H9 (cell line): Measurements from ENCODE around the gene IL20. TPM values are rescaled to one million over a fixed set of nuclear protein-coding genes. Genes with fewer than 3 reads are reported as not detected.

Experiments
- DNase-seq: peaks from one replicate; pipeline ENCODE4 v3.0.0-alpha.2; 2017
- H2AFZ ChIP-seq: one replicate; pipeline ENCODE4 v1.6.1; 2013; ENCODE audit warnings: mild to moderate bottlenecking, low read length, control low read depth, moderate library complexity
- H2AK5ac ChIP-seq: 2 replicates; pipeline ENCODE4 v1.6.1; 2013; ENCODE audit warnings: low read length, control low read depth, mixed read lengths; ENCODE audit not compliant: insufficient read length
- H2BK120ac ChIP-seq: one replicate; pipeline ENCODE4 v1.6.1; 2013; ENCODE audit warnings: low read depth, mild to moderate bottlenecking, low read length, control low read depth, inconsistent platforms; ENCODE audit not compliant: poor library complexity, severe bottlenecking
- H2BK12ac ChIP-seq: 2 replicates; pipeline ENCODE4 v1.6.1; 2013; ENCODE audit warnings: low read length, control low read depth, mixed read lengths, low read depth; ENCODE audit not compliant: insufficient read length
- H2BK15ac ChIP-seq: 2 replicates; pipeline ENCODE4 v1.6.1; 2013; ENCODE audit warnings: low read depth, low read length, control low read depth
- H2BK20ac ChIP-seq: one replicate; pipeline ENCODE4 v1.6.1; 2013; ENCODE audit warnings: low read depth, mild to moderate bottlenecking, low read length, control low read depth, inconsistent platforms; ENCODE audit not compliant: poor library complexity, severe bottlenecking
- H2BK5ac ChIP-seq: 2 replicates; pipeline ENCODE4 v1.6.1; 2013; ENCODE audit warnings: low read length, control low read depth, mixed read lengths; ENCODE audit not compliant: insufficient read length
- H3K14ac ChIP-seq: 2 replicates; pipeline ENCODE4 v1.6.1; 2013; ENCODE audit warnings: low read length, control low read depth; ENCODE audit not compliant: insufficient read depth
- H3K18ac ChIP-seq: 2 replicates; pipeline ENCODE4 v1.6.1; 2013; ENCODE audit warnings: low read depth, mild to moderate bottlenecking, mixed read lengths, low read length, control low read depth; ENCODE audit not compliant: insufficient read length
- H3K23ac ChIP-seq: 2 replicates; pipeline ENCODE4 v1.6.1; 2013; ENCODE audit warnings: low read length, control low read depth, mixed read lengths, low read depth; ENCODE audit not compliant: insufficient read length
- H3K23me2 ChIP-seq: 2 replicates; pipeline ENCODE4 v1.6.1; 2013; ENCODE audit warnings: low read depth, mild to moderate bottlenecking, mixed read lengths, low read length, control low read depth; ENCODE audit not compliant: insufficient read length, poor library complexity, severe bottlenecking
- H3K27ac ChIP-seq: 2 replicates; pipeline ENCODE4 v1.5.1; 2013; ENCODE audit warnings: low read length, control low read depth, mixed read lengths, low read depth; ENCODE audit not compliant: insufficient read length
- H3K27me3 ChIP-seq: 2 replicates; pipeline ENCODE4 v1.6.1; 2013; ENCODE audit warnings: low read length, control low read depth, inconsistent platforms; ENCODE audit not compliant: insufficient read depth
- H3K4ac ChIP-seq: 2 replicates; pipeline ENCODE4 v1.6.1; 2013; ENCODE audit warnings: low read depth, mild to moderate bottlenecking, control low read depth, inconsistent platforms, low read length, moderate library complexity
- H3K4me1 ChIP-seq: 2 replicates; pipeline ENCODE4 v1.6.1; 2013; ENCODE audit warnings: low read length, control low read depth, inconsistent platforms; ENCODE audit not compliant: insufficient read depth
- H3K4me2 ChIP-seq: 2 replicates; pipeline ENCODE4 v1.6.1; 2013; ENCODE audit warnings: low read length, control low read depth, mixed read lengths; ENCODE audit not compliant: insufficient read length, insufficient read depth
- H3K56ac ChIP-seq: 2 replicates; pipeline ENCODE4 v1.6.1; 2013; ENCODE audit warnings: low read depth, mild to moderate bottlenecking, mixed read lengths, low read length, control low read depth; ENCODE audit not compliant: insufficient read length
- H3K79me1 ChIP-seq: 2 replicates; pipeline ENCODE4 v1.6.1; 2013; ENCODE audit warnings: low read depth, mild to moderate bottlenecking, moderate library complexity, low read length, control low read depth, inconsistent platforms; ENCODE audit not compliant: insufficient read depth, poor library complexity, severe bottlenecking
- H3K79me2 ChIP-seq: 2 replicates; pipeline ENCODE4 v1.6.1; 2013; ENCODE audit warnings: low read length, control low read depth, inconsistent platforms; ENCODE audit not compliant: insufficient read depth
- H3K9ac ChIP-seq: 2 replicates; pipeline ENCODE4 v1.6.1; 2013; ENCODE audit warnings: low read length, control low read depth, mixed read lengths; ENCODE audit not compliant: insufficient read length; ENCODE audit errors: extremely low read depth
- H3K9me3 ChIP-seq: one replicate; pipeline ENCODE4 v1.6.1; 2013; ENCODE audit warnings: low read depth, low read length, inconsistent platforms; ENCODE audit not compliant: control insufficient read depth
- H3T11ph ChIP-seq: one replicate; pipeline ENCODE4 v1.6.1; 2013; ENCODE audit warnings: mild to moderate bottlenecking, low read length, control low read depth, inconsistent platforms
- H4K20me1 ChIP-seq: one replicate; pipeline ENCODE4 v1.6.1; 2013; ENCODE audit not compliant: control insufficient read depth, insufficient read length, insufficient read depth
- H4K5ac ChIP-seq: 2 replicates; pipeline ENCODE4 v1.6.1; 2013; ENCODE audit warnings: low read depth, mild to moderate bottlenecking, mixed read lengths, low read length, control low read depth; ENCODE audit not compliant: insufficient read length
- H4K8ac ChIP-seq: replicated peaks from 2 replicates; pipeline ENCODE4 v1.6.1; 2013; ENCODE audit warnings: low read length, control low read depth, mixed read lengths, low read depth; ENCODE audit not compliant: insufficient read length
- H4K91ac ChIP-seq: 2 replicates; pipeline ENCODE4 v1.6.1; 2013; ENCODE audit warnings: low read depth, mild to moderate bottlenecking, moderate library complexity, mixed read lengths, low read length, control low read depth; ENCODE audit not compliant: insufficient read length
- H3K27ac Mint-ChIP-seq, 3 experiments: 2 replicates in 2 of 3; 3 replicates in 1 of 3; pipeline ENCODE4 v1.8.0; 2020 to 2021; ENCODE audit warnings: mixed read lengths in 3 of 3, mild to moderate bottlenecking in 1 of 3, moderate library complexity in 1 of 3
- H3K27me3 Mint-ChIP-seq: 2 replicates; pipeline ENCODE4 v1.8.0; 2021; ENCODE audit warnings: low read depth, mild to moderate bottlenecking, moderate library complexity, mixed read lengths
- H3K36me3 Mint-ChIP-seq, 3 experiments: 2 replicates in 2 of 3; 3 replicates in 1 of 3; pipeline ENCODE4 v1.8.0; 2020 to 2021; ENCODE audit warnings: low read depth in 3 of 3, mixed read lengths in 3 of 3; ENCODE audit not compliant: insufficient read depth in 1 of 3
- H3K4me1 Mint-ChIP-seq, 2 experiments: 2 replicates each; pipeline ENCODE4 v1.8.0; 2020; ENCODE audit warnings: mixed read lengths in 2 of 2
- H3K4me3 Mint-ChIP-seq, 2 experiments: 2 replicates in 1 of 2; 3 replicates in 1 of 2; pipeline ENCODE4 v1.8.0; 2020 to 2021; ENCODE audit warnings: mild to moderate bottlenecking in 2 of 2, mixed read lengths in 2 of 2, moderate library complexity in 1 of 2
- H3K9me3 Mint-ChIP-seq, 2 experiments: 2 replicates in 1 of 2; 3 replicates in 1 of 2; pipeline ENCODE4 v1.8.0; 2020; ENCODE audit warnings: mild to moderate bottlenecking in 2 of 2, mixed read lengths in 2 of 2, moderate library complexity in 1 of 2
- CTCF ChIP-seq: fragments of 200-600 bp; sonication (generic); conservative IDR thresholded peaks from 3 replicates; pipeline ENCODE4 v1.8.0; 2021; ENCODE audit warnings: antibody characterized with exemption, mild to moderate bottlenecking
- WGBS: extraction: QIAGEN DNeasy Blood & Tissue Kit; methylation state at CpG from one replicate; pipeline ENCODE4 v1.1.7; 2013; ENCODE audit warnings: missing lambda C conversion rate, low lambda C conversion rate, mixed read lengths; ENCODE audit not compliant: insufficient read length; ENCODE audit errors: extremely low coverage; 5-methylcytosine and 5-hydroxymethylcytosine counted together
- total RNA-seq: library from RNA; stranded (reverse); gene quantifications from 2 replicates; pipeline ENCODE4 v1.2.1, GENCODE V29; 2021

IL20 gene
- total RNA-seq, 1 experiment from 2014 or later, result not detected

GRCh38 chr1:206823727-206824126 is 41.7 kb upstream of the IL20 start:
- WGBS, result no CpG with 5 or more reads among the region's 5 CpGs
- TF ChIP-seq CTCF, result no peak
- H3K4ac ChIP-seq, result no peak overlapping the region
- H3K14ac ChIP-seq, result no peak overlapping the region
- no peak overlapping the region for H3K9ac ChIP-seq
- 0 out of 7 replicates have a peak, but pooled peaks cover 0 to 2% (median 0%) of the 10 kb centered on the region in 3 experiments for H3K36me3 Mint-ChIP-seq
- no peak overlapping the region for H4K8ac ChIP-seq
- no peaks in the 10 kb centered on the region for H3K4me1 ChIP-seq
- H3K4me2 ChIP-seq, result no peak overlapping the region
- no peaks in the 10 kb centered on the region for H3K27me3 ChIP-seq
- H3K4me3 Mint-ChIP-seq, result no peak overlapping the region
- H4K20me1 ChIP-seq, result no peaks in the 10 kb centered on the region
- H3K23ac ChIP-seq, result no peak overlapping the region
- no peaks in the 10 kb centered on the region for H3K9me3 Mint-ChIP-seq
- no peak overlapping the region for H4K5ac ChIP-seq
- no peak overlapping the region for H2BK5ac ChIP-seq
- H2AFZ ChIP-seq, result no peak overlapping the region
- no peak overlapping the region for H3T11ph ChIP-seq
- no peak overlapping the region for H2AK5ac ChIP-seq
- H2BK15ac ChIP-seq, result no peak overlapping the region
- H3K4me1 Mint-ChIP-seq, result peaks cover 14 to 16% of the 10 kb centered on the region in 2 experiments
- no peak overlapping the region for H3K27ac ChIP-seq
- no peak overlapping the region for H2BK120ac ChIP-seq
- no peaks in the 10 kb centered on the region for H3K79me2 ChIP-seq
- no peak overlapping the region for H4K91ac ChIP-seq
- H3K23me2 ChIP-seq, result no peaks in the 10 kb centered on the region
- H3K18ac ChIP-seq, result no peak overlapping the region
- no peak overlapping the region for H2BK12ac ChIP-seq
- no peaks in the 10 kb centered on the region for H3K9me3 ChIP-seq
- no peaks in the 10 kb centered on the region for H3K79me1 ChIP-seq
- no peak overlapping the region for H3K56ac ChIP-seq
- no peak for DNase-seq
- no peaks in the 10 kb centered on the region; the same call in none of the 2 replicates for H3K27me3 Mint-ChIP-seq
- no peak overlapping the region for H2BK20ac ChIP-seq
- H3K27ac Mint-ChIP-seq, result no peak overlapping the region
